ENCODE measurements around the gene LENG9.

LENG9 gene

DNA sequence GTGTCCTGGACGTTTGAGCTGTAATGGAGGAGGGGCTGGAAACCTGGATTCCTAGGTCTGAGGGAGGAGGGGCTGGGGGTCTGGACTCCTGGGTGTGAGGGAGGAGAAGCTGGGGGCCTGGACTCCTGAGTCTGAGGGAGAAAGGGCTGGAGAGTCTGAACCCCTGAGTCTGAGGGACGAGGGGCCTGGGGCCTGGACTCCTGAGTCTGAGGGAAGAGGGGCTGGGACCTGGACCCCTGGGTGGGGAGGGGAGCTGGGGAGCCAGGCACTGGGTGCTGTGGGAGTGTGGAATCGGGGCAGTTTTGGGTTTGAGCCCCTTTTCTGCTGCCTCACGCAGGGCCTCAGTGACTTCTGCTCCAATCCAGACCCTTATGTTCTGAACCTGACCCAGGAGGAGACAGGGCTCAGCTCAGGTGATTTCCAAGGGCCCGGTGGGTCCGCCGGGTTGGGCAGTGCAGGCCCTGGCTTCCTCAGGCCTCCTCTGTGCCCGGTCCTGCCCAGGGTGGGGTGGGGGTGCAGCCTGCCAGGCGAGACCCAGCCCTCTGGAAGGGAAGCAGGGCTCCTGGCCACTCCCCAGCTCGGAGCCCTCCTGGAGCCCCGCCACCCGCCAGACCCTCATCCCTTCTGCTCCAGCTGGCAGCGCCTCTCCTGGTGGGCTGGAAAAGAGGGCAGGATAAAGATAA is 33.9 kb downstream of the LENG9 start:
- Mint-ChIP-seq H3K4me3 (no peak overlapping the region), H3K9me3 (no peaks in the 10 kb centered on the region), H3K27ac (no peak overlapping the region), H3K36me3 (ENCODE audit: low read depth) (no peaks in the 10 kb centered on the region), H3K27me3 (peaks cover 28% of the 10 kb centered on the region), H3K4me1 (peaks cover 10% of the 10 kb centered on the region)
- no peak for DNase-seq
- ATAC-seq, result no peak

DNA sequence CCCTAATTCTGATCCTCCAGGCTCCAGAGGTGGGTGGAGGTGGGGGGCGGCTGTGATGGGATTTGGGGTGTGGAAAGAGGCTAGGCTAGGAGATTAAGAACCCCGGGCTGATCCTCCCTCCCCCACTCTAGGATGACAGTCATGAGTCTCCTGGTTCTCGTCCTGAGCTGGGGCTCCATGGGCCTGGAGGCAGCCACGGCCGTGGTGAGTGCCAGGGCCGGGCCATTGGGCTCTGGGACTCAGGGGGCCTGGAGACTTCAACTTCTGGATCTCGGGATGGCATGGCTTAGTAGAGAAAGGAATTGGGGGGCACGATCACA is 34.4 kb downstream of the LENG9 start:
- Mint-ChIP-seq H3K9me3 (no peaks in the 10 kb centered on the region), H3K27ac (no peak overlapping the region), H3K27me3 (peaks cover 28% of the 10 kb centered on the region), H3K4me3 (no peak overlapping the region), H3K36me3 (ENCODE audit: low read depth) (no peaks in the 10 kb centered on the region), H3K4me1 (peaks cover 6% of the 10 kb centered on the region)
- ATAC-seq (no peak), DNase-seq (no peak)

DNA sequence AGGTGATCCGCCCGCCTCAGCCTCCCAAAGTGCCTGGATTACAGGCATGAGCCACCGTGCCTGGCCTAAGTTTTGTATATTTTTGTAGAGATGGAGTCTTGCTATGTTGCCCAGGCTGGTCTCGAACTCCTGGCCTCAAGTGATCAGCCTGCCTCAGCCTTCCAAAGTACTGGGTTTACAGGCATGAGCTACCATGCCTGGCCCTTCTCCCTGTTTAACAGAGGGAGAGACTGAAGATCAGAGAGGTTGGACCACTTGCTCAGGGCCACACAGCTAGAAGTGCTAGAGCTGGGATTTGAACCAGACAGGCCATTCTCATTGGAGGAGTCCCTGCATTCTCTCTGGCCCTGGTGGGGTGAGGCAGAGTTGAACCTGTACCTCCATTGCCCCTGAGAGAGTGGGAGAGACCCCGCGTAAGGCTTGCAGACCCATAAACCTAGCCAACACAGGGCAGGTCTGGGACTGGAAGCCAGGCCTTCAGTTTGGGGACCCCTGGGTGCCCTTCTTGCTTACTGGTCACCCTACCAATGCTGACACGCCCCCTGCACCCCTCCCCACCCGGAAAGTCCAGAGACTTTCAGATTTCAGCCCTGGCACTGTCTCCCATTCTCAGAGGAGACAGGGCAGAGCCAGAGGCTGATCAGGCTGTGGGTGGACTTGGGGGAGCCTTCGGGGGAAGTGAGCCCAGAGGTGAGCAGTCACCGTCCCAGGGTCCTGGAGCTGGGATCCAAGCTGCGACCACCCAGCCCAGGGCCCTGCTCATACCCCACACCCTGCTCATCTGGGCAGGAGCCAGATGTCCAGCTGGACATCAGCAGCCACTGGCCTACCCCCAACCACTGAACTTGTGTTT is 35.0 kb downstream of the LENG9 start:
- no peaks in the 10 kb centered on the region for H3K9me3 Mint-ChIP-seq
- no peak for ATAC-seq
- H3K27ac Mint-ChIP-seq, result no peak overlapping the region
- no peaks in the 10 kb centered on the region for H3K36me3 Mint-ChIP-seq (ENCODE audit: low read depth)
- H3K4me1 Mint-ChIP-seq, result peaks cover 6% of the 10 kb centered on the region
- no peak for DNase-seq
- no peak overlapping the region for H3K4me3 Mint-ChIP-seq
- peaks cover 28% of the 10 kb centered on the region for H3K27me3 Mint-ChIP-seq

DNA sequence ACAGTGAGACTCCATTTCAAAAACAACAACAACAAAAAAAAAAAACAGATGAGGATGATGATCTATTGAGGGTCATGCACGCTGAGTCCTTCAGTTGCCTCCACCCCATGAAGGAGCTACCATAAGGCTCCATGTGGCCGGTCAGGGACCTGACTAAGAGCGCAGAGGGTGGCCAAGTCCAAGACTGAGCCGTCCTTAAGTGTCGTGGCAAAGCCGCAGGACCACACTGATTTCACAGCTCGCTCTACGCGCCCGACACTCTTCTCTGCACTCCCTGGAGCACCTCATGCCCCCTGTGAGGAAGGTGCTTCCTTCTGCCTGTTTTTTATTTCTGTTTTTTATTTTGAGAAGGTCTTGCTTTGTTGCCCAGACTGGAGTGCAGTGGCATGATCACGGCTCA is 36.0 kb downstream of the LENG9 start:
- Mint-ChIP-seq H3K4me1 (peaks cover 6% of the 10 kb centered on the region), H3K27me3 (peaks cover 29% of the 10 kb centered on the region), H3K4me3 (no peak overlapping the region), H3K9me3 (no peaks in the 10 kb centered on the region), H3K36me3 (ENCODE audit: low read depth) (no peaks in the 10 kb centered on the region), H3K27ac (no peak overlapping the region)
- ATAC-seq, result no peak
- no peak for DNase-seq

DNA sequence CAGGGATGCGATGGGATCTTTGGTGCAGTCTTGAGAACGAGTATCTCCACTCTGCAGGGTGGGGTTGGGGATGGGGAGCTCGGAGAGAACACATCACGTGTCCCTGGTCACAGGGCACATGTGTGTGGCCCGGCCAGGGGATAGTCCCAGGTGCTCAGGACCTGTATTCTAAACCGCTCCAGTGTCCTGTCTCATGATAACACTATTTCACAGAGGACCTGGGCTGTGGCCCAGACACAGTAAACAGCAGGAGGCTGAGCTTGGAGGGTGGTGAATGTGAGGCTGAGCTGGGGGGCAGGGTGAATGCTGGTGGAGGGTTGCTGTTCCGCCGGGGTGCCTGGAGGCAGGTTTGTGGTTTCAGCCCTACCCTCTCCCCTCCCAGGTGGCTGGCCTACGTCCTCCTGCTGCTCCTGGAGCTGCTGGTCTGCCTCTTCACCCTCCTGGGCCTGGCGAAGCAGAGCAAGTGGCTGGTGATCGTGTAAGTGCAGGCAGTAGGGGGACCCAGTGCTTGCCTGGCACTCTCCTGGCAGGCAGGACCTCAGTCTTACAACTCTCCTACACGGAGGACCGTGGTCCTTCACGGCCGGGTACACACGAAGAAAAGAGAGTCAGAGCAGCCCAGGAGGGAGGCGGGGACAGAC is 37.2 kb downstream of the LENG9 start:
- ATAC-seq, result no peak
- H3K4me3 Mint-ChIP-seq, result no peak overlapping the region
- no peaks in the 10 kb centered on the region for H3K36me3 Mint-ChIP-seq (ENCODE audit: low read depth)
- no peaks in the 10 kb centered on the region for H3K9me3 Mint-ChIP-seq
- no peak overlapping the region for H3K27ac Mint-ChIP-seq
- H3K27me3 Mint-ChIP-seq, result peaks cover 27% of the 10 kb centered on the region
- peaks cover 6% of the 10 kb centered on the region for H3K4me1 Mint-ChIP-seq
- DNase-seq, result no peak

DNA sequence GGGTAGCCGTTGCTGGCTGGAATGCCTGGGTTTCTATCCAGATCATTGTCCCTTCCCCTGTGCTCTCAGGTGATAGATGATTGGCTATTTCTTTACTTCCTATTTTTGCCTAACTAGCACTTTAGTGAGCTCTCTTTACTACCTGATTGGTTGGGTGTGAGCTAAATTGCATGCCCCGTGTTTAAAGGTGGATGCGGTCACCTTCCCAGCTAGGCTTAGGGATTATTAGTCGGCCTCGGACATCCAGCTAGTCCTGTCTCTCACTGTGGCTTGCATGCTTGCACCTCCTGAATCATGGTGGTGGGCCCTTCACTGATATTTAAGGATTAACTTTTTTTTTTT is 38.2 kb downstream of the LENG9 start:
- no peaks in the 10 kb centered on the region for H3K36me3 Mint-ChIP-seq (ENCODE audit: low read depth)
- H3K27ac Mint-ChIP-seq, result no peak overlapping the region
- no peak overlapping the region for H3K4me3 Mint-ChIP-seq
- DNase-seq, result no peak
- ATAC-seq, result no peak
- peaks cover 27% of the 10 kb centered on the region for H3K27me3 Mint-ChIP-seq
- no peaks in the 10 kb centered on the region for H3K4me1 Mint-ChIP-seq
- no peaks in the 10 kb centered on the region for H3K9me3 Mint-ChIP-seq

DNA sequence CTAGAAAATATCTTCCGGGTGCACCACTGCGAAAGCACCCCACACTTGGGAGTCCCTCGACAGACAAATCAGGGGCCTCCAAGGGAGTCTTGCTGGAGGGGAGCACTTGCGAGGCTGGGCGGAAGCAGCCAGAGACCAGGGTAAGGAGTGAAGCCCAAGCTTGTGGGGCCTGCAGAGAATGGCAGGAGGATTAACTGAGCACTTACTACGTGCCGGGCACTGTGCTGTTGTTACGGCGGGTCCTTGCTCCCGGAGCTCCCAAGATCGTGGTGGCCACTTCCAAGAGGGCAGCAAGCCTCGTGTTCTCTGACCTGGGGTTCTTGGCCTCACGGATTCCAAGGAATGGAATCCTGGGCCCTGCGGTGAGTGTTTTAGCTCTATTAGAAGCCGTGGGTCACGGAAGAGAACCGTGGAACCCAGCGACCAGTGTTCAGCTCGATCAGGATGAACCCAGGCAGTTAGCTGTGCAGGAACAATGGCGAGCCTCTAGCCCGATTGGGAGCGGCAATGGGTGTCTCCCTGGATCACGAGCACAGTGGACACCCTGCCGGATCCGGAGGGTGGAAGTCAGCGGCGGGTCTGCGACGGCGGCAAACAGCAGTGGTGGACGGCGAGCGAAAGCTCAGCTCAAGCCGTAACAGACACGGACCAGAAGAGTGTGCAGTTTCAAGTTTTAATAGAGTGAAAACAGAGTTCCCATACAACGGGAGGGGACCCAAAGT is 38.8 kb downstream of the LENG9 start:
- Mint-ChIP-seq H3K4me3 (no peak overlapping the region), H3K36me3 (ENCODE audit: low read depth) (no peaks in the 10 kb centered on the region), H3K4me1 (no peaks in the 10 kb centered on the region), H3K27ac (no peak overlapping the region), H3K27me3 (peaks cover 25% of the 10 kb centered on the region), H3K9me3 (no peaks in the 10 kb centered on the region)
- ATAC-seq, result no peak
- DNase-seq, result no peak

DNA sequence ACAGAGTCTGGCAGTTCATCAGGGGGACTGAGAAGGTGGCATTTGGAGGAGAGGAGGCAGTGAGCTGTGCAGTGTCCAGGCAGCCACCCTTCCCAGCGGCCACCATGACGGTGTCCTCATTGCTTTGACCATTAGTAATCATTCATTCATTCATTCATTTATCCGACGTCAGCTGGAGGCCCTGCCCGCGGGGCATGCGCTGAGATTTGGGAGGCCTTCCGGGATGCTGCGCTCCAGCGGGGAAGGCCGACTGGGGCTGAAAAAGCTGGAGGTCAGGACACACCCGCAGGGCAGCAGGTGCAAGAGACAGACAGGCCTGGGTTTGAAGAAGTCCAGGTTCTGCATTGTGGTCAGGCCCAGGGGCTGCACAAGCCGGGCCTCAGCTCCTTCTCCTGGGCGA is 39.4 kb downstream of the LENG9 start:
- H3K36me3 Mint-ChIP-seq (ENCODE audit: low read depth), result no peaks in the 10 kb centered on the region
- H3K4me3 Mint-ChIP-seq, result no peak overlapping the region
- H3K9me3 Mint-ChIP-seq, result no peaks in the 10 kb centered on the region
- no peaks in the 10 kb centered on the region for H3K4me1 Mint-ChIP-seq
- no peak overlapping the region for H3K27ac Mint-ChIP-seq
- ATAC-seq (no peak), DNase-seq (no peak)
- H3K27me3 Mint-ChIP-seq, result peaks cover 28% of the 10 kb centered on the region

DNA sequence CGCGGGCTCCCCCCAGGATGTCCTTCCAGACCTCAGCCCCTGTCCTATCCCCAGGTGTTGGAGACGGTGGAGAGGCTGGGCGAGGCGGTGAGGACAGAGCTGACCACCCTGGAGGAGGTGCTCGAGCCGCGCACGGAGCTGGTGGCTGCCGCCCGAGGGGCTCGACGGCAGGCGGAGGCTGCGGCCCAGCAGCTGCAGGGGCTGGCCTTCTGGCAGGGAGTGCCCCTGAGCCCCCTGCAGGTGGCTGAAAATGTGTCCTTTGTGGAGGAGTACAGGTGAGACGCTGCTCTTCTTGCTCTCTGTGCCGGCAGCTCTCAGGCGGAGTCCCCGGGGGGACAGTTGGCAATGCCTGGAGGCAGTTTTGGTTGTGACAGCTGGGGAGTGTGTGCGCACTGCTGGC is 41.4 kb downstream of the LENG9 start:
- no peak overlapping the region for H3K27ac Mint-ChIP-seq
- peaks cover 12% of the 10 kb centered on the region for H3K4me1 Mint-ChIP-seq
- DNase-seq, result no peak
- no peak overlapping the region for H3K4me3 Mint-ChIP-seq
- no peak for ATAC-seq
- H3K9me3 Mint-ChIP-seq, result no peaks in the 10 kb centered on the region
- H3K27me3 Mint-ChIP-seq, result peaks cover 29% of the 10 kb centered on the region
- no peaks in the 10 kb centered on the region for H3K36me3 Mint-ChIP-seq (ENCODE audit: low read depth)

DNA sequence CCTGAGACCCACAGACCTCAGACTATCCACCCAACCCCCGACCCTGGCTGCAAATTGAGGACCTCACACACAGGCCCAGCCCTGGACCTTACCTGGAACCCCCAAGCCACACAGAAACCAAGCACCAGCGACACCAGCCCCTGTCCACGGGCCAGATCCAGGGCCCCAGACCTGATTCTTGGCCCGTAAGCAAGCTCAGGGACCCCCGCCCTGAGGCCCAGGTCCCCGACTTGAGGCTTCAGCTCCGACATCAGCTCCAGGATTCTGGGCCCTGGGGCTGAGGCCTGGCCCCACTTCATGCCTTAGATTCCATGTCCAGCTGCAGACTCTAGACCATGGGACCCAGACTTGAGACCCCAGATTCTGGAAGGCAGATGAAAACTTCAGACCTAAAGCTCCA is 42.1 kb downstream of the LENG9 start:
- peaks cover 27% of the 10 kb centered on the region for H3K27me3 Mint-ChIP-seq
- H3K4me3 Mint-ChIP-seq, result no peak overlapping the region
- H3K27ac Mint-ChIP-seq, result no peak overlapping the region
- ATAC-seq (no peak), DNase-seq (no peak)
- H3K4me1 Mint-ChIP-seq, result peaks cover 14% of the 10 kb centered on the region
- H3K36me3 Mint-ChIP-seq (ENCODE audit: low read depth), result no peaks in the 10 kb centered on the region
- no peaks in the 10 kb centered on the region for H3K9me3 Mint-ChIP-seq

DNA sequence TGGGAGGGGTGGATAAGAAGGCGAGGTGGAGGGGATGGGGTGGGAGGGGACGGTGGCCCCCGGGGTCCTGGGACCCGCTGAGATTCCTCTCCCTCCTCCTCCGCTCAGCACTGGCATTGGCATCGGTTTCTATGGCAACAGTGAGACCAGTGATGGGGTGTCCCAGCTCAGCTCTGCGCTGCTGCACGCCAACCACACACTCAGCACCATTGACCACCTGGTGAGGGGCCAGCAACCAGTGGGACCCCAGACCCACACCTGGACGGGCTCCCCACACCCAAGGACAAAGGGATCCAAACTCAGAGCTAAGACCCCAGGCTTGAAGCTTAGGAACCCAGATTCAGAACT is 42.4 kb downstream of the LENG9 start:
- H3K36me3 Mint-ChIP-seq (ENCODE audit: low read depth), result no peaks in the 10 kb centered on the region
- peaks cover 25% of the 10 kb centered on the region for H3K27me3 Mint-ChIP-seq
- peaks cover 14% of the 10 kb centered on the region for H3K4me1 Mint-ChIP-seq
- H3K9me3 Mint-ChIP-seq, result no peaks in the 10 kb centered on the region
- H3K27ac Mint-ChIP-seq, result no peak overlapping the region
- ATAC-seq, result no peak
- no peak overlapping the region for H3K4me3 Mint-ChIP-seq
- DNase-seq, result no peak

DNA sequence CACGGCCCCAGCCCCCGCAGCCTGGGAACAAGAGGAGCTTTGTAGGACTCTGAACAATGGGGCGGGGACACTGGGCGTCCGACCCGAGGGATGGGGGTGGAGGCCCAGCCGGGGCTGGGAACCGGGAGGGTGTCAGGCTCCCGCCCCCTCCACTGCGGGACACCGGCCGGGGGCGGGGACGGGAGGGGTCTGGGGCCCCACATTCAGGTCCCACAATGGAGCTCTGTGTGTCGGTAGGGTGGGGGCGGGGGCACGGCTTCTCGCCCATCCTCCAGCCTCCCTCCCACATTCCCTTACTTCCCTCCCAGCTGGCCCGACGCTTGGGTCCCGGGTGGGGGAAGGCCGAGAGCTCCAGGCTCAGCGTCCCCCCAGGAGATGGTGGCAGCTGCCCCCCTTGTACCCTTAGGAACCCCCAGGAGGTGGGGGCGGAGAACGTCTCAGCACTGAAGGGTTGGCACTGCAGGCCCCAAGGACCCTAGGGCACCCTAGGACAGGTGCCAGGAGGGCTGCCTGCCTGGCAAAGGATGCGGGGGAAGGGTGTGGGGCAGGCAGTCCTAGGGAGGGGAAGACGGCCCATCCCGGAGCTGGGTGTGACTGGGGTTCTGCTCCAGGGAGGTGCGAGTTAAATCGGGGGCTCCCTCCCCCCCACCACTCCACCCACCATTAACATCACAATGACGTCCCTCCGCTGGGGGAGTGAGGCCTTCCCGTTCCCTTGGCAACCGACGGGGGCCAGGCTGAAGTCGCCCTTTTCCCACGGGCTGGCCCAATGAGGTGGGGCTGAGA is 43.0 kb downstream of the LENG9 start:
- ATAC-seq, result no peak
- H3K4me1 Mint-ChIP-seq, result peaks cover 16% of the 10 kb centered on the region
- H3K27me3 Mint-ChIP-seq, result peaks cover 26% of the 10 kb centered on the region
- H3K9me3 Mint-ChIP-seq, result no peaks in the 10 kb centered on the region
- H3K27ac Mint-ChIP-seq, result no peak overlapping the region
- no peak for DNase-seq
- no peak overlapping the region for H3K4me3 Mint-ChIP-seq
- no peaks in the 10 kb centered on the region for H3K36me3 Mint-ChIP-seq (ENCODE audit: low read depth)

DNA sequence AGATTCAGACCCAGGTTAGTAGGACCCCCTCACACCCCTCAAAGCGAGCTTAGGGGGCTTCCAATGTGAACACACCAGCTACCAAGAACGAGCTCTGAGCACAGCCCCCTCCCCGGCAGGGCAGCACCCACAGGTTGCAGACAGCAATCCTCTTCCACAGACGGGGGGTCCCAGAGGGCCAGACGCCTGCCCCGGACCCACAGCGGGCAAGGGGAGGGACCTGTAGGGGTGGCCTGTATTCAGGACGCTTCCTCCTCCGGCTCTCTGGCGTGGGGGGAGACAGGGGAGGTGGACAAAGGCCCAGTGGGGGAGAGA is 43.6 kb downstream of the LENG9 start:
- DNase-seq, result no peak
- H3K36me3 Mint-ChIP-seq (ENCODE audit: low read depth), result no peaks in the 10 kb centered on the region

DNA sequence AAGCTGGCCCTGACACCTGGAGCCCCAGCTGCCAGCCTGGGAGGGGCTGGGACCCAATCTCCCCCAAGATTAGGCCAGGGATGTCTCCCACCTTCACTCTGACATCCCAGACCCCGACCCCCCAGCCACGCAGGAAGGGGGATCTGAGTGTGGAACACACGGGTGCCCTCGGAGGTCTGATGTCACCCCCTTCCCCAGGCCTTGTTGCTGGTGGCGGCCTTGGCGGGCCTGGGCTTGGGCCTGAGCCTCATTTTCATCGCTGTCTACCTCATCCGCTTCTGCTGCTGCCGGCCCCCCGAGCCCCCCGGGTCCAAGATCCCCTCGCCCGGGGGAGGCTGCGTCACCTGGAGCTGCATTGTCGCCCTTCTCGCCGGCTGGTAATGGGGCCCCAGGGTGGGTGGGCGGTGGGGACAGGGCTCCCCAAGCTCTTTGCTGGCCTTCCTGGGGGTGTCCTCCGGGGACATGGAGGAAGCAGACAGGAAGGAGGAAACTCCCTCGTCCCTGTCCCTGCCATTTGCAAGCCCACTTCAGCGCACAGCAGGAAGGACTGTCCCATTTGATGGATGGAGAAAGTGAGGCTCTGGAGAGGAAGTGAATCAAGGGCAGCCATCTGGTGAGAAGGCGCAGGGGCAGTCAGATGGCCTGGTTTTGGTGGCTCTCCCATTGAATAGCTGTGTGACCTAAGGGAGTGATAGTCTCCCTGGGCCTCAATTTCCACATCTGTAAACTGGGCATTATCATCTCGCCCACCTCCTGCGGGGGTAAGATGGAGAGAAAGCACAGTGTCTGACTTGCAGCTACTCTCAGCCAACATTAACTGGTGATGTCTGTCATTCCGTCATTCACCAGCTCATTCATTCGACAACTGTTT is 44.4 kb downstream of the LENG9 start:
- H3K27me3 Mint-ChIP-seq, result peaks cover 36% of the 10 kb centered on the region
- DNase-seq, result no peak
- H3K4me3 Mint-ChIP-seq, result no peak overlapping the region
- H3K27ac Mint-ChIP-seq, result no peak overlapping the region
- H3K9me3 Mint-ChIP-seq, result peaks cover 1% of the 10 kb centered on the region
- peaks cover 17% of the 10 kb centered on the region for H3K4me1 Mint-ChIP-seq
- no peak for ATAC-seq
- H3K36me3 Mint-ChIP-seq (ENCODE audit: low read depth), result peaks cover under 1% of the 10 kb centered on the region

More for the DNA sequence above, 43.6 kb downstream of the LENG9 start:
- Mint-ChIP-seq H3K4me1 (peaks cover 16% of the 10 kb centered on the region), H3K4me3 (no peak overlapping the region), H3K27ac (no peak overlapping the region), H3K9me3 (no peaks in the 10 kb centered on the region), H3K27me3 (peaks cover 27% of the 10 kb centered on the region)
- no peak for ATAC-seq

Measured in activated naive CD8-positive, alpha-beta T cell treated with anti-CD3 and anti-CD28 coated beads, Interleukin-2, amount 50 U/mL, for 24 hours (primary cell).